Muscle of leg (tissue), 11 donors: ENCODE data around the gene AMBN. TPM values are rescaled to one million over a fixed set of nuclear protein-coding genes. Genes with fewer than 3 reads are reported as not detected.
"Not testable (repeated sequence)": the region's sequence is repeated elsewhere in the genome, so short reads cannot be mapped to it uniquely, and the experiment has no call there.

Experiments
- DNase-seq: peaks from one replicate; pipeline ENCODE4 v3.0.0; 2013
- H3K27ac ChIP-seq: one replicate; pipeline ENCODE4 v1.5.1; 2013; ENCODE audit warnings: mild to moderate bottlenecking, low read length, control low read depth
- H3K27me3 ChIP-seq: one replicate; pipeline ENCODE4 v1.6.1; 2013; ENCODE audit warnings: low read length; ENCODE audit not compliant: control insufficient read depth, insufficient read depth
- H3K36me3 ChIP-seq: one replicate; pipeline ENCODE4 v1.6.1; 2013; ENCODE audit warnings: low read length; ENCODE audit not compliant: control insufficient read depth, insufficient read depth
- H3K4me1 ChIP-seq: one replicate; pipeline ENCODE4 v1.6.1; 2013; ENCODE audit warnings: low read length; ENCODE audit not compliant: control insufficient read depth, insufficient read depth
- H3K4me3 ChIP-seq: one replicate; pipeline ENCODE4 v1.5.1; 2013; ENCODE audit warnings: low read length, control low read depth
- H3K9me3 ChIP-seq: replicated peaks from 2 replicates; pipeline ENCODE4 v1.6.1; 2013; ENCODE audit warnings: low read depth, low read length; ENCODE audit not compliant: control insufficient read depth
- WGBS: methylation state at CpG from one replicate; pipeline ENCODE4 v1.1.5; 2013; ENCODE audit warnings: missing lambda C conversion rate; ENCODE audit not compliant: insufficient coverage; 5-methylcytosine and 5-hydroxymethylcytosine counted together
- polyA plus RNA-seq, 8 donors: library from polyadenylated mRNA; unstranded; fragments of 120-200 nt; gene quantifications; one replicate each; pipeline versions ENCODE4 v1.2.1 to v1.2.3, GENCODE V29; 2013; ENCODE audit warnings: inconsistent platforms in 1 of 8, low replicate concordance in 1 of 8; ENCODE audit not compliant: insufficient read length in 8 of 8, insufficient read depth in 1 of 8
- total RNA-seq: library from RNA; stranded (reverse); fragments of 120-200 nt; gene quantifications from one replicate; pipeline ENCODE4 v1.2.4, GENCODE V29; 2013

The AMBN gene
- total and polyA plus RNA-seq, 9 donors: not detected

DNA sequence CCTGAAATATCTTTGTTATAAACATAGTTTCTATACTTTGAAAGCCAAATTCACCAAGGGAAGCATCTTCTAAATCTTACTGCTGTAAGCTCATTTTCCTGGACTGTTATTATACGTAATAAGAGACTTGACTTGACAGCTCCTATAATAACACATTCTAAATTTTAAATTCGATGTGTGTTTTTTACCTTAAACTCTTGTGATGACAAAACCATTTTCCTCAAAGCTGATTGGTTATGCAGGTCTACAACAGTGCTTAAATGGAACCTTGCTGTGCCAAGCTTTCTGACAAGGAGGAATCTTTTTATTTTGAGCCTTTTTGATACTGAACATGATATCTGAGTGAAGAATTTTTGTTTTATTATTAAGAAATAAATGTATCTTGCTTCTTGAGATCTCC is 36.4 kb downstream of the AMBN start, which contains the start of gene ENAM:
Gene ENAM (plus strand): TSS at position 301 of the 400 bp plus-strand sequence. CDS start 757 bp downstream, outside the sequence.
- DNase-seq: no peak
- Histone ChIP-seq H3K36me3 (no peaks in the 10 kb centered on the region), H3K27me3 (no peaks in the 10 kb centered on the region), H3K4me1 (no peaks in the 10 kb centered on the region), H3K27ac (no peak within 1 kb of the TSS), H3K9me3 (no peaks in the 10 kb centered on the region), H3K4me3 (no peak within 1 kb of the TSS)
- WGBS: no CpG with 5 or more reads among the region's 2 CpGs

- Histone ChIP-seq H3K9me3 (no peaks in the 10 kb centered on the region), H3K36me3 (no peaks in the 10 kb centered on the region), H3K4me3 (no peak overlapping the region), H3K4me1 (no peaks in the 10 kb centered on the region), H3K27me3 (no peaks in the 10 kb centered on the region), H3K27ac (no peak overlapping the region)
- DNase-seq: no peak
- no CpG with 5 or more reads among the region's 1 CpG for WGBS
Observed at GRCh38 chr4:70629469-70630090, 37.5 kb downstream of the AMBN start.

DNA sequence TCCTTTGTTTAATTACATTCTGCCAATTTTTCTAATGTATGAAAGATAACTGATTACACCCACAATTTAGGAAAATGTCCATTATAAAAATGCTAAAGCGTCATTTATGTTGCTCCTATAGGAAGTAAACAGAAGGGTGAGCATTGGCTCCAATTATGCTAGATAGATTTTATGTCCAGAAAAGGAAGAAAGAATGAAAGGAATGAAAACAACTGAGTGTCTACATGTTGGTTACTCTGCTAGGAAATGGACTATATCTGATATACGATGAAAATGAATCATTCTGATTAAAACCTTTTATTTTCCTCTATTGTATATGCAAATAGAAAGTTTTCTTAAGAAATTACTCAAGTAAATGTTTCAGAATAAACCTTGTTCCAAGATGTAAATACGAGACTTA is 38.1 kb downstream of the AMBN start:
- H3K4me3 ChIP-seq: no peak overlapping the region
- no peaks in the 10 kb centered on the region for H3K4me1 ChIP-seq
- H3K27me3 ChIP-seq: no peaks in the 10 kb centered on the region
- H3K36me3 ChIP-seq: no peaks in the 10 kb centered on the region
- no peak for DNase-seq
- no peaks in the 10 kb centered on the region for H3K9me3 ChIP-seq
- H3K27ac ChIP-seq: no peak overlapping the region
- no CpG with 5 or more reads among the region's 3 CpGs for WGBS

- H3K36me3 ChIP-seq: no peaks in the 10 kb centered on the region
- DNase-seq: no peak
Observed at GRCh38 chr4:70632028-70632427, 40.0 kb downstream of the AMBN start.

DNA sequence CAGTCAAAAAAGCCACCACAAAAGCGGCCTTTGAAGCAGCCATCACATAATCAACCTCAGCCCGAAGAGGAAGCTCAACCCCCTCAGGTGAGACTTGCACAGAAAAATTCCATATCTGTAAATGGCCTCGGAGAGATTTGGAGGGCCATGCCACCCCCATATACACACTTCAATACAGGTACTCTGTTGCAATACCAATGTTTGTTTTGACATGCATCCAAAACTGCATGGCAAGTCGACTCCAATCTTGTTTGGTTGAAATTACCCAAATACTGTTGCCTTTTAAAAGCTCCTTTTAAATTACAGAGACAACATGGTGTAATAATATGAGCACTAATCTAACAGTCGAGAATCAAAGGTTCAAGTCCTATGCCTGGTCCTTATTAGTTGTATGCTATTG is 42.4 kb downstream of the AMBN start:
- Histone ChIP-seq H3K36me3 (no peaks in the 10 kb centered on the region), H3K27me3 (no peaks in the 10 kb centered on the region), H3K4me3 (no peak overlapping the region), H3K4me1 (no peaks in the 10 kb centered on the region), H3K27ac (no peak overlapping the region), H3K9me3 (no peaks in the 10 kb centered on the region)
- DNase-seq: no peak
- 95% methylated on average over 3 of the region's 5 CpGs for WGBS

More at GRCh38 chr4:70632028-70632427, 40.0 kb downstream of the AMBN start:
- H3K9me3 ChIP-seq: no peaks in the 10 kb centered on the region
- H3K27ac ChIP-seq: no peak overlapping the region
- H3K4me3 ChIP-seq: no peak overlapping the region
- H3K4me1 ChIP-seq: no peaks in the 10 kb centered on the region
- H3K27me3 ChIP-seq: no peaks in the 10 kb centered on the region
- WGBS: no CpG with 5 or more reads among the region's 1 CpG

DNA sequence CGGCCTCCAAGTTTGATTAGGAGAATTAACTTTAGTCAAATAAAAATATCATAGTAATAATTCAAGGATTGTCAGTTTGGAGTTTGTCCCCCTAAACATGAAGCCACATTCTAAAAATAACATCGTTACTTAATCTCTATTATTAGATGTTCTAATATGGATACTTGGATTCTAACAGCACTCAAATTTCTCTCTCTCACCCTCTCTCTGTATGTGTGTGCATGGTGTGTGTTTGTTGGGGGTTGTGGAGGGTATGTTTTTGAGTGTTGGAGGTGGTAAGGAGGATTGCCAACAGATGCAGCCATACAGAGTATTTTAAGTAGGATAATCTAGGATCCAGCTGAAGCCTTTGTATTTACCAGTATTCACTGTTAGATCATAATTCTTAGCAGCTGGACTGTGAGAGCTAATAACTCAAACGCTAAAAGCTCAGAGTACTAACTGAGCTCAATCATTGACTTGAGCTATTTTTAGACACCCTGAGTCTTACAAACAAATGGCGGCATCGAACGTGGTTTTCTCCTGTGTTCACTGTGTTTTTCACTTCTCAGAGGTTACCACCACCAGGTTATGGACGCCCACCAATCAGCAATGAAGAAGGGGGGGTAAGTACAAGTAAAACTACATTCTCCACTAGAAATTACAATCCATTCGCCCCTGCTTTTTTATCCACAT is 45.3 kb downstream of the AMBN start:
- WGBS: 30% methylated on average over 1 of the region's 8 CpGs
- no peaks in the 10 kb centered on the region for H3K36me3 ChIP-seq
- no peak overlapping the region for H3K4me3 ChIP-seq
- H3K4me1 ChIP-seq: no peaks in the 10 kb centered on the region
- peak; percentile 32 for DNase-seq
- no peaks in the 10 kb centered on the region for H3K9me3 ChIP-seq
- no peaks in the 10 kb centered on the region for H3K27me3 ChIP-seq
- peak overlapping the region; percentile 79 for H3K27ac ChIP-seq

GRCh38 chr4:70640192-70640591 is 48.1 kb downstream of the AMBN start:
- no peaks in the 10 kb centered on the region for H3K36me3 ChIP-seq
- no peak overlapping the region for H3K4me3 ChIP-seq
- DNase-seq: no peak
- no peaks in the 10 kb centered on the region for H3K27me3 ChIP-seq
- H3K4me1 ChIP-seq: no peaks in the 10 kb centered on the region
- H3K27ac ChIP-seq: no peak overlapping the region
- no peaks in the 10 kb centered on the region for H3K9me3 ChIP-seq
- WGBS: 100% methylated on average over 1 of the region's 2 CpGs

- not testable (repeated sequence) for H3K27ac ChIP-seq, H3K36me3 ChIP-seq, H3K9me3 ChIP-seq, DNase-seq, H3K27me3 ChIP-seq, H3K4me3 ChIP-seq, H3K4me1 ChIP-seq
- WGBS: no CpG with 5 or more reads among the region's 4 CpGs
Observed at GRCh38 chr4:70650741-70651140, 58.7 kb downstream of the AMBN start.

GRCh38 chr4:70651864-70652506 is 59.9 kb downstream of the AMBN start:
- Histone ChIP-seq H3K4me3 (no peak overlapping the region), H3K27ac (no peak overlapping the region), H3K36me3 (no peaks in the 10 kb centered on the region), H3K27me3 (no peaks in the 10 kb centered on the region), H3K4me1 (no peaks in the 10 kb centered on the region), H3K9me3 (no peaks in the 10 kb centered on the region)
- DNase-seq: peak; percentile 48
- WGBS: no CpG with 5 or more reads among the region's 4 CpGs

GRCh38 chr4:70654605-70655011 is 62.6 kb downstream of the AMBN start:
- no peak for DNase-seq
- H3K27me3 ChIP-seq: no peaks in the 10 kb centered on the region
- H3K36me3 ChIP-seq: no peaks in the 10 kb centered on the region
- H3K4me3 ChIP-seq: no peak overlapping the region
- H3K9me3 ChIP-seq: no peaks in the 10 kb centered on the region
- no peak overlapping the region for H3K27ac ChIP-seq
- WGBS: 60% methylated on average over 1 of the region's 5 CpGs
- no peaks in the 10 kb centered on the region for H3K4me1 ChIP-seq
